ENCODE results near the gene ATP6V1C2.

Gene ATP6V1C2

DNA sequence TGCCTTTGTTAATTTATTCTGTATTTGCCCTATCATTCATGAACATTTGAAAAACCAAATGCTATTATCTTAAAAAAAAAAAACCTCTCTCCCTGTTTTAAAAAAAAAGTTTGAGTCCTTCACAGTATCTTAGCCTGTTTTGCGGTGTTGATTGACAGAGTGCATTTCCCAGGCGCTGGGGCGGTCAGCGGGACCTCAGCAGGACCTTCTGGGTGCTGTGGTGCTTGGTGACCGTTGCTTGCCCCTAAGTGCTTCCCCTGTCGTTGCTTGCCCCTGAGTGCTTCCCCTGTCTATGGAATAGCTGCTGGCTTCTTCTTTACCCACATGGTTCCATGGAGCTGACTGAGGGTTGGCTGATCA, 12.1 kb downstream of the ATP6V1C2 start:
- DNase-seq, result no peak

DNA sequence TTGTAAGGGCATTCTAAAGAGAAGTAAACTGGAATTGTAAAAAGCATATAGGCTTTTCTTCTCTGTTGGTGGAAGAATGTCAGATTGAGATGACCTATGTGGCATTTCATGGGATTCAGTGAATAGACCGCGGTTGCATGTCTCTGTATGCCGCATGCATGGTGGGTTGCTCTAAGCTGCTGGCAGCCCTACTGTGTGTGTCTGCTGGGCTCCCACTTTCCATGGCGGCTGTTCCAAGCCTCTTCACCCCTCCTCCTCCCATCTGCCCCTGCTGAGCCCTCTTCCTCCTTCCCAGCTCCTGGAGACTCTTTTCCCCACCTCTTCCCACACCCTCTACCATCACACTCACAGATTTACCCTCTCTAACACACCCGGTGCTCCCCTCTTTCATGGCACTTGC, 12.6 kb downstream of the ATP6V1C2 start:
- no peak for DNase-seq

DNA sequence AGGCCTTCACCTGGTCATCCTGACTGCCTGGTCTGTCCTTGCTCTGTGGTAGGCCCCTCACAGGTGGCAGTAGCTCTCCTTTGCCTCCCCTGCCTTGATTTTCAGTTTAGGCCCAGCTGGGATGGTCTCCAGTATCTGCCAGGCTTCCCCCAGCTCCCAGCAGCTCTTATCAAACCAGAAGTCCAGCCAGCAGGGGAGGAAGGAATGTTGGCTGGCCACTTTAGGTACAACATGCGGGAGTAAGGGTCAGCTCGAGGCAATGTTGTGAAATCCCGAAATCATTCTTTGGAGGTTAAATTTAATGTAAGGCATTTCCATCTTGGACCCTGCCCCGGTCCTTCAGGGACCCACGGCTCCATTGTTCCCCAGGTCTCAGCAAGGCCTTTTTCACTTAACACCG, 16.8 kb downstream of the ATP6V1C2 start:
- DNase-seq, result no peak

DNA sequence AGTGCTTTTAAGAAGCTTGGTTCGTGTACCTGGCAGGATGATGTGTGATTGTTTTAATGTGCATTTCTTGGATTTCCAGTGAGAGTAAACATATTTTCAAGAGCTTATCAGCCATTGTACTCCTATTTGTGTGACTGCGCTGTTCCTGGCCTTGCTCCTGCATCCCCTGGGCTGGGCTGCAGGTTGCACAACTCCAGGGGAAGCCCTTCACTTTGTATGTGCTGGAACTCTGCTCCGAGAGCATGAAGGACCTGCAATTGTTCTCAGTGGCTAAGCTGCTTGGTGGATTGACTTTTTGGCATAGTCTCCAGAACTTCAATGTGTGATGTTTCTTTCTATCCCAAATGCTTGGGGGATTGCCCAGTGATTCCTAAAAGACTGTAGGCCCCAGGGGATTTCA, 18.8 kb downstream of the ATP6V1C2 start:
- no peak for DNase-seq

DNA sequence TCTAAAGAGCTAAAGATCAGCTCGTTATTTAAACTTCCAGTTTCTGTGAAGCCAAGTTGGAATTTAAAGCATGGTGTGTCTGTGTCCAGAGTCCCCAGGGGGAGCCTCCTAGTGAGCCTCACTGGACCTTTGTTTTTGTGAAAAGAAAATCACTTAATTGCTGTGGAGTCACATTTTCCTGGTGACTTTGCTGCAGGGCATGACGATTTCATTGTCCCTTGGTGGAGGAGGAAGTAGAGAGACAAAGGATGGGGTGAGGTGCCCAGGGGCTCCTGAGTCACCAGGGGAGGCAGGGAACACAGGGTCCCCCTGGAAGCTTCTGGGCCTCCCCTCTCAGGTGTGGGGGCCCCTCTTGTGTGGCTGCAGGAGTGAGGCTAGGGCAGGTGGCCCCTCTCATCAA, 19.7 kb downstream of the ATP6V1C2 start:
- no peak for DNase-seq

DNA sequence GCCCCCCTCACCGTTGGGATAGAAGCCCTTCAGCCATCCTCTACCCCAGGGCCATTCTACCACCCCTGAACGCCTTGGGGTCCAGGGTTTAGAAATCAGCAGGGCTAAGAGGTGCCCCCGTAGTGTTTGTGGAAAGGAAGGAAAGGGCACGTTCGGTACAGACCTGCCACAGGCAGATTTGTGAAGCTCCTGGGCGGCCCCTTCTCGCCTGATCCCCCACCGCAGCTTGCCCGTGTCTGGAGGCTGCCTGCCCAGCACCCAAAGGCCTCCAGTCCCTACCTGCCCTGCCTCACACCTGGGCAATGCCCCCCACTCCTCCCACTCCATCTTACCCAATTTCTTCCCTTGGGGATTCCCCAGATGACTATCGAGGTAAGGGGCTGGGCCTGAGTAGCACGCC, 21.2 kb downstream of the ATP6V1C2 start:
- DNase-seq, result no peak

DNA sequence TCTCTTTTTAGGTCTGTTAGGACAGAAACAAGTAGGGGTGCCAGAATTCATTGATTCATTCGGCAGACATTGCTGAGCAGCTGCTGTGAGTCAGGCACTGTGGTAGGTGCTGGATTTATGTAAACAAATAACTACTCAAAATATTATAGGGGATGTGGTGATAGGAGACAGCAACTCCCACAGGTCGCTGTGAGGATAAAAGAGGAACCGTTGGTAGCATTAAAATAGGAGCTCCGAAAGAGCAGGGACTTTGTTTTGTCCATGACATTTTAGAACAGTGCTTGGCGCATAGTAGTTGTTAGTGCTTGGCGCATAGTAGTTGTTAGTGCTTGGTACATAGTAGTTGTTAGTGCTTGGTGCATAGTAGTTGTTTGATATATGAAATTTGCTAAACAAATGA, 29.2 kb downstream of the ATP6V1C2 start:
- DNase-seq, result no peak

DNA sequence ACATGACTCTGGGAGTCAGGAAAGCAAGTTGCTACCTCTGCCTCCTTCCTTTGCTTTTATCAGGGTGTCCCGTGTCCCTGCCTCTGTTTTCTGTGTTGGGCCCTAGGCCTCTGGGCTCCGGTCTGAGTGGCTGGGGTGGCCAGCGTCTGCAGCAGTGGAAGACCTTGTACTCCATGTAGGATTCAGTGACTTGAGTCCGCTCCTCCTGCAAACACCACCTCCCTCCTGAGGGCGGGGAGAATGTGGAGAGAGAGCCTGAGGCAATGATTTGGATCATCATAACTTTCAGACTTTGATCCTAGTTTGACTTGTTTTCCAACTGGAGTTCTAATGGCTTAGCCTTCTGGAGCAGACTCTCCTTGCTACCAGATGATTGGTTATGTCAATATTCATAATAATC, 30.8 kb downstream of the ATP6V1C2 start:
- no peak for DNase-seq

DNA sequence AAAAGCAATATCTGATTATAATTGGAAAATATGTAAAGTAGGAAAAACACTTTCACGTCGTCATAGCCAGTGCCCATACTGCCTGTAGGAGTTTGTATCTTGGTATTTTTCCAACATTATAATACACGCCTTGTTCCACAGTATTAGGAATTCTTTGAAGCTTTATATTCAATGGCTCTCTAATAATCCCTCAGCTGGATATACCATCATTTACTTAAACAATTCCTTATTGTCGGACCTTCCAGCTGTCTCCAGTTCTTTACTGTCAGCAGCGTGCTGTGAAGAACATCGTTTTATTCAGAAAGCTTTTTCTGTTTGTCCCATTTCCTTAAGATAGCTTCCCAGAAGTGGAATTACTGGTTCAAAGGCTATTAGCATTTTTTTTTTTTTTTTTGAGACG, 31.7 kb downstream of the ATP6V1C2 start:
- no peak for DNase-seq

DNA sequence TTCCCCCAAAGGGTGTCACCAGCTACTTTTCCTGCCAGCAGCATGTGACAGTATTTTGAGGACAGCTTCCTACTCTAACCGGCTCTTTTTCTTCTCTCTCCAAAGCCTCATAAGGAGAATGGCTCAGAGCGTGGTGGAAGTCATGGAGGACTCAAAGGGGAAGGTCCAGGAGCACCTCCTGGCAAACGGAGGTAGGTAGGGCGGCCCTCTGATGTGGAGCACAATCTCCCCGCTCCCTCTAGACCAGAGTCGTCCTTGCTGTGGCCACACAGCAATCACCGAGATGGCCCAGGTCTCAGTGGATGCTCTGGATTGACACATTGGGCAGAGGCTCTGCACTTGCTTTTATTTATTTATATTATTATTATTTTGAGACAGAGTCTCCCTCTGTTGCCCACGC, 32.4 kb downstream of the ATP6V1C2 start:
- DNase-seq, result no peak

DNA sequence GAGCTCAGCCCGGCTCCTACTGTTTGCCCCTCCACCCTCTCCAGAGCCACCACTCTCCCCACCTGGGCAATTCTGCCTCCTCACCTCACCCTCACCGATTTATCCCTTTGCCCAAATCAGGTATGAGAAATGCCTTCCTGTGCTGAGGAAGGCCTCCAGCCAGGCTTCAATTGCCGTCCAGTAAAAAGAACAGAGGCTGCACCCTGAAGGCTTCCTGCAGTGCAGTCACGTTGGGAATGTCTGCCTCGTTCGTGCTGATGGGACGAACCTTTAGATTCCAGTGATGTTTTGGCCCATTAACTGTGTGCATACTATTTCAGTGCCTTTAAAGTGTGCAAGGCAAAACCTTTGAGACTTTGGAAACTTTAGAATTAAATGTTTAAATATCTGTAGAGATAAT, 34.2 kb downstream of the ATP6V1C2 start:
- DNase-seq, result no peak

DNA sequence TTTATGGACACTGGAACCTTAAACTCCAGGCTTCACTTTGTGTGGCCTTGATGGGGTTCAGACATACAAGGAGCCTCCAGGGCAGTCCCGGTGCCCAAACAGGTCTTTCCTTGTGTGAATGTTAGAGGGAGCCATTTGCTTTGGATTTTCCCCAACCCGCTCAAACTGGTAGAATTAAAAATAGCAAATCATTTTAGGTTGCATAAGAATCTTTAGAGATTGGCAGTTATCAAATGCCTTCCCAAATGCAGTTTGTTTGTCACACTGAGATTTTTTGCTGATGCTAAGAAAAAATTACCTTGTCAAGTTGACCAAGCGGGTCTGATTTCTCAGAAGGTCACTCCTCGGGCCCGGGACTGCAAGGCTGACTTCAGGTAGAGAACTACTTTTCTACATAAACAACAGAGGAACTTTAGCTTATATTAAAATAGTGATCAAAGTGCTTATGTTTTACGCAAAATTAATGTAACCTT, 36.4 kb downstream of the ATP6V1C2 start:
- DNase-seq, result no peak

DNA sequence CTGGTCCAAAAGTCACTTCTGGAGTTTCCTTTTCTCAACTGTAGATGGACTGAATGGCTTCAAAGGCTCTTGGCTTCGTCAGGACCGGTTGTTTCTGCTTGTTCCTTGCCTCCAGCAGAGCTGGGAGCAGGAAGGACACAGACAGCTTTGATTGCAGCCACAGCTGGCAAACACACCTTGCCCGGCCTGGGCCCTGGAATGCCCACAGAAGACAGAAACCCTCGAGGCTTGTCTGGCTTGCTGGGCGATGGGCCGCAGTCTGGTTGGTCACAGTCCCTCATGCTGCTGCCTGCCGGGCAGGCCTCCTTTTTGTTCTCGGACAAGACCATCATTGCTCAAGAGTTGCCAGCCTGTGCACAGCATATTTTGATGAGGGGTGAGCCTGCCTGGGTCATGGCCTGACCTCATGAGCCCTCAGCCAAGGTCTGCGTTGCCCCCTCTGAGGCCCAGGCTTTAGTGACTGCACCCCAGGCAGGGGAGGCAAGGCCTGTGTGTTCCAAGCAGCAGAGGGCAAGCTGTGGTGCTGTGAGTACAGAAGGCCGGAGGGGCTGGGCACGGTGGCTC, 37.8 kb downstream of the ATP6V1C2 start:
- DNase-seq, result no peak

DNA sequence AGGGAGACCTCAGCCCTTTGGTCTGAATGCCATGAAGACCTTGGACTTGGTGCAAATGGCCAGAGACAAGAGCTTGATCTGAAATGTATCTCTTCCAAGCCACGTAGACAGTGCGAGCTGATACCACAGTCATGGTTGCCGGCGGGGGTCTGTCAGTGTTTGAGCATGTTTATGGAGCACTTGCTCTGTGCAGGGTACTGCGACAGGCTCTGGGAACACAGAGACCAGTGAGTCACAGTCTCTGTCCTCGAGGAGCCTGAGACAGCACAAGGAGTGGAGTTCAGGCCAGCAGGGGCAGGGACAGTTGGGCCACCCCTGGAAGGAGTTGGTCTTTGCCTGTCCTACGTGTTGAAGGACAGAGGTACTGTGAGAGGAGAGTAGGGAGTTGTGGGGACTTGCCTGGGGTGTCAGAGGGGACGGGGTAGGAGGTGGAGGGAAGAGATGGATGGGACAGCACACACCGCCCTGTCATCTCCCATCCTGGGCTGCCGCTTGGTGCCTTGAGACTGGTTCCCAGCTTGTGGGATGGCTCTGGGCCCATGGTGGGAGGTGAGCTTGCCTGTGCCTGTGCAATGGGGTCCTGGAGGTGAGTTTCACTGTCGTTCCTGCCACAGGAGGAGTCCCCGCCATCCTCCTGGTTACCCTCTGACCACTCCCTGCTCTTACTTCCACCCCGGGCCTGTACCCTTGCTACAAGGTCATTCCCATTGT, 39.5 kb downstream of the ATP6V1C2 start:
- DNase-seq, result no peak

DNA sequence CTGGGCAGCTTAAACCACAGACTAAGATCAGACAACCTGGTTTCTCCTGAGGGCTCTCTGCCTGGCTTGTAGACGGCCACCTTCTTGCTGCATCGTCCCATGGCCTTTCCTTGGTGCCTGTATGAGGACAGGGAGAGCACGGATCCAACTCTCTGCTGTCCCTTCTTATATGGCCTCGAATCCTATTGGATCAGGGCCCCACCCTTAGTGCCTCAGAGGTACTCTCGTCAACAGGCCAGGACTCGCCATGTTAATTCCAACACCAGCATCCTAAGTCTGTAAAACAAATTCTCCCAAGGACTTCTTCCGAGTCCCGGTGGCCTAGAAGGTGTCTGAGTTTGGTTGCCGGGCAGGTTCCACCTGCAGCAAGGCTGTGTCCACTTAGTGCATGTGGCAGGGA, 40.2 kb downstream of the ATP6V1C2 start:
- no peak for DNase-seq

DNA sequence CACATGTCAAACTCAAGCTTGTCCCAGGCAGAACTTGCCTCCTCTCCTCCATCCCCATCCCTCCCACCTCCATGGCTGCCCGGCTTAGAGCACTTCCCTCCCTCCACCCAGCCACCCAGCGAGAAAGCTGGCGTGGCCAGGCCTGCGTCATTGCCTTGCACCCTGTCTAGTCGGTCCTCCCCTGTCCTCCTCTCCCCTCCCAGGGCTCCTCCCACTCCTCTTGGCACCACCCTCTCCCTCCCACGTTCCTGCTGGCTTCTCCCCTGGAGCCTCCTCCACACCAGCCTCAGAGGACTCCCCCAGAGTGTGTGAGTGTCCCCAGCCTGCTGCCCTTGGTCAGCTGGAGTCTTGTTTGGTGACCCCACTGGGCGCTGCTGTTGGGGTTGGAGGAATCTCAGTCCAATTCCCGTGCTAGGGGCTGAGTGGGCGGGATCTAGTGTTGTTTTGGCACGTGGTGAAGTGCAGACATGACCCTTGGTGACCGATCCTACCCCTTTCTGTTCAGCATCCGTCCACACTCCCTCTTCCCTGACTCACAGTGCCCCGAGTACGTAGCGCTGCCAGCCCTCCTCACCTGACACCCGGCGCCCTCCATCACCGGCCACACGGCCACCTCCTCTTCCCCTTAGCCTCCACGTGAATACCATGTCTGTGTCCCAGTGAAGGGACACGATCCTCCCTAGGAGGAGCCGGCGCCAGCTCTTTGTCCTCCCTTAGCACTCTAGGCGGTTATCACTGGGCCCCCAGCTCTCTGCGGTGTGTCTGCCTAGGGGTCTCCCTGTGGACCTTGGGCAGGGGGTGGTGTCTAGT, 41.4 kb downstream of the ATP6V1C2 start:
- no peak for DNase-seq

DNA sequence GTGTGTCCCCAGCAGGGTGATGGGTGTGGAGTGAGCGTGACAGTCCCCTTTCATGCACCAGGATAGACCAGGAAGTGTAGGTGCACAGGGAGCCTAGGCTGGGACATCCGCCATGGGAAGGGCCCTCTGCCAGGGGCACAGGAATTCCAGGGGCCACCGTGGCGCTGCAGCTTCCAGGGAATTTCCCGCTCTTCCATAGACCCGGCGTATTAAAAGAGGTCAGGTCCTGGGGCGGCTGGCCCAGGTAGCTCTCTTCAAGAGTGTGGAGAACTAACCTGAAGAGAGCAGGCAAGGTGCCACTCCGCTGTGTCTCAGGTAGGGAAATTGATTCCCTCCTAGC, 42.0 kb downstream of the ATP6V1C2 start:
- DNase-seq, result no peak

DNA sequence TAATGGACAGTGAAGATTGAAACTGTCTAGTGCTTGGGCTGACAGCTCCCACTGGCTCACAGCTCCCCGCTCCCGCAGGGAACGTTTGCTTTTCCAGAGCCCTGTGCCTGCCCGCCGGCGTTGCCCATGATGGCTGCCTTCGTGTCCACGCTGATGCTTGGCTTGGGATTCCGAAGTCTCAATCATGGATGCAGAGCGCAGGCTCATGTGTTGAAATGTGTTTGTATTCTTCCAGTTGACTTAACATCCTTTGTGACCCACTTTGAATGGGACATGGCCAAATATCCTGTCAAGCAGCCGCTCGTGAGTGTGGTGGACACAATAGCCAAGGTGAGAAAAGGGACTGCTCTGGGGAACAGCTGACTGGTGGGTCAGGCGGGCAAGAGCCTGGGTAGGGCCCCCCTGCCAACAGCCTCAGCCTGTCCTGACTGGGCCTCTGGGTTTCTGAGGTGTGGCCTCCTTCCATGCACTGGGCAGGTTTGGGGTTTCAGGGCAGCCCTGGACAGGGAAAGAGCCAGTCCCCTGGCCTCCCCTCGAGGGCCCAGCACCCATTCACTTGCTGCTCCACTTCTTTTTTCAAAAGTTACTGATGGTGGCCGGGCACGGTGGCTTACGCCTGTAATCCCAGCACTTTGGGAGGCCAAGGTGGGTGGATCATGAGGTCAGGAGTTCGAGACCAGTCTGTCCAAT, 42.8 kb downstream of the ATP6V1C2 start:
- DNase-seq, result no peak

DNA sequence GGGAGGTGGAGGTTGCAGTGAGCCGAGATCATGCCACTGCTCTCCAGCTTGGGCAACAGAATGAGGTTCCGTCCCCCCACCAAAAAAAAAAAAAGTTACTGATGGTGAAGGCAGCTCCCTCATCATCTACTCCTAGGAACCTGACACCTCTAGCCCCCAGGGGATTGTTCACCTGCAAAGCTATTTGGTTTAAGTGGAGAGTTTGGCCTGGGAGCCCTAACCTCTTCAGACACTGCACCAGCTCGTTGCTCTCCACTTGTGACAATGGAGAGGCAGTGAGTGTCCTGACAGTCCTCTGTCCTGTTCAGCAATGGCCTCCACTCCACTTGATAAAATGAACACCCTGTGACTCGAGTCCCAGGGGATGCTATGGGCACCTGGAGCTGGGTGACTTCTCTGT, 43.5 kb downstream of the ATP6V1C2 start:
- no peak for DNase-seq

DNA sequence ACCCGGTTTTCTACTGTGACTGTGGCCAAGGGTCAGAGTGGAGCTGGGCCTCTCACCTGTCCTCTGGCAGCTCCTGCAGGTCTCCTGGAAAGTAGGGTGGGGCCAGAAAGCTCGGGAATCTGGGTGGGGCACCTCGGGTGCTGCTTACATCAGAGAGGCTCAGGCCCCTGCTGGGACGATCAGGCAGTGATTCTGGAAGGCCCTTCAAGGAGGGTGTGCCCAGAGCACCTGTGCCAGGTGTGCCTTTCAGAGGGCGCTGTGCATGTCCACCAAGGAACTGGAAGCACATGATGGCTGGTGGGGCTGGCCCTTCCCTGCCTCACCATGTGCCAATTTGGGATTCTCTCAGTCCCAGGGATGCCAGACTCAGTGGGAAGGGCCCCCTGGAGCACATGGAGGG, 44.0 kb downstream of the ATP6V1C2 start:
- DNase-seq, result no peak

DNA sequence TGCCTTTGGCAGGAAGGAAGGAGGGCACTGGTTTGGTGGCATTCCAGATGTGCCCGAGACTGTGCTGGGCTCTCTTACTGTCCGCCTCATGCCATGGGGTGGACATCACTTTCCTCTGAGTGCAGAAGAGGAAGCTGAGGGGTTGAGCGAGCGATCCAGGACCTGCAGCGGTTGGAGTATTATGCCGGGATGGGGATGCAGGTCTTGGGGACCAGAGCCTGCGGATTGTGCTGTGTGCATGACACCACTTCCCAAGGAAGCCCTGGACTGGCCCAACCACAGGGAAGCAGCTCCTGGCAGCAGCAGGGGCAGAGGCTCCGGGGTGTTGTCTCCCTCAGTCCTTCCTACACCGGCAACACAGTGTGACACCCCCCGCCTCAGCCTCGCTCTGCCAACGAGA, 44.5 kb downstream of the ATP6V1C2 start:
- DNase-seq, result no peak

DNA sequence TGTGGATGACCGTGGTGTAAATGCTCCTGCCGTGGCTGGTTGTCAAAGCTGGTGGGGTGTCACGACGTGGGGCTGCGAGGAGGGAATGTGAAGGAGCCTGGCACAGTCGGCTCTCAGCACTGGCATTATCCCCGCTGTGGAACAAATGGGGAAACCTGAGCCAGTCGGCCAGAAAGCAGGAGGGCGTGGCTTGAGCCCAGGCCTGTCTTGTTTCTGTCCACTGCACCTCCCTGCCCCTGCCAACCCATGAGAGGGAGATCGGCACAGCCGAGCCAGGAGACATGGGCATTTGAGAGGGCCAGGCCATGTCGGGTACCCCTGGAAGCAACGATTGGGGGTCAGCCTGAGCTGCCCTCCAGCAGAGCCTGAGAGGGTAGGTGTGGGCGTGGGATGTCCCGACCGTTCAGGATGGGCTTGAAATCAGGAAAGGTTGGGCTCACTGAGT, 46.7 kb downstream of the ATP6V1C2 start:
- DNase-seq, result no peak

DNA sequence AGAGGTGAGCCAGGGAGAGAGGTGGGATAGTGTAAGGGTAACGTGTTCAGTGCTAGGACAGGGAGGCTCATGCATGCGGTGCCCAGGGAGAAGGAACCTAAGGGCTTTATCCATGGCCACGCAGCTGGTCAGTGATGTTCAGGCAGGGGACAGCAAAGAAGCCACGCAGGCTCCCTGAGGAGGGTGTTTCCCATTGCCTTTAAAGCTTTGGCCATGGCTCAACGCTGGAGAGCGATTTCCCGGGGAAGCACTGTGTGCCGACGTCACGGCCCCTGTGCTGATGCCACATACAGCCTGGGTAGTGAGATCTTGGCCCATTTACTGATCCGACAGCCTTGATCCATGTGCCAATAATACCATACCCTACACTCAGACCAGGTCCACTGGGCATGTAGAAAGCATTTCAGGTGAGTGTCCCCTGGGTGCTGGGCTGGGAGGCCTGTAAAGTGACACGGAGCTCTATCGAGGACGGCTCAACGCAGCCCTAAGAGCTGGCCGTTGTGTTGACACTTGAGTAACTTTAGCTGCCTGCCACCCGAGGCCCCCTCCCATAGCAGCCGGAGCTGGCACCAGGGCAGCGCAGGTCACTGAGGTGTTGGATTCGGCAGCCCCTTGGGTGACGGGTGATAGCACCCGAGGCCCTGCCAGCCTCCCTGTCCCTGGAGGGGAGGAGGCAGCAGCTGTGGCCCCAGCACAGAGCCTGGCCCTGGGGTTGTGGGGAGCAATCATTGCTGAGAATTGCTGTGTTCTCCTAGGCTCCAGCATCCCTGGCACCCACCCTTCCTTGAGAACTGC, 49.7 kb downstream of the ATP6V1C2 start:
- DNase-seq, result no peak
